Pancreas (tissue), 10 donors: Measurements from ENCODE around the gene PEX26. TPM values are rescaled to one million over a fixed set of nuclear protein-coding genes. Genes with fewer than 3 reads are reported as not detected.
A peak's percentile ranks its signal among the peaks of the same experiment; 100 is the strongest.
"Not testable (repeated sequence)": the region's sequence is repeated elsewhere in the genome, so short reads cannot be mapped to it uniquely, and the experiment has no call there.

ENCODE experiments used
- ATAC-seq, 4 donors: fragments of 200-7000 bp; cut with Tn5 transposase; one replicate each; pipeline versions ENCODE4 v1.8.0 to v1.9.1; 2020; ENCODE audit warnings: mild to moderate bottlenecking in 4 of 4, moderate library complexity in 4 of 4
- DNase-seq, 6 donors: peaks; one replicate each; pipeline ENCODE4 v3.0.0-alpha.2; 2020
- FAIRE-seq: peaks from 2 replicates; lab custom pipeline; 2012; peaks lifted over from hg19 to GRCh38; lab: Jason Lieb, UNC
- H3K27ac ChIP-seq, 4 donors: fragments of 200-600 bp; sonication (generic); 1 replicate in 3 of 4; 2 replicates in 1 of 4; pipeline versions ENCODE4 v1.5.0 to v1.8.0; 2020
- H3K27me3 ChIP-seq, 4 donors: fragments of 200-600 bp; one replicate each; pipeline ENCODE4 v1.8.0; 2021
- H3K36me3 ChIP-seq, 3 donors: fragments of 200-600 bp; sonication (generic) in 1 of 3; one replicate each; pipeline versions ENCODE4 v1.5.0 to v1.8.0; 2020 to 2021
- H3K4me1 ChIP-seq, 3 donors: fragments of 200-600 bp; one replicate each; pipeline ENCODE4 v1.8.0; 2021
- H3K4me3 ChIP-seq, 4 donors: fragments of 200-600 bp; sonication (generic) in 2 of 4; one replicate each; pipeline versions ENCODE4 v1.5.0 to v1.8.0; 2020 to 2021
- H3K9me3 ChIP-seq, 4 donors: fragments of 200-600 bp; one replicate each; pipeline ENCODE4 v1.8.0; 2021
- CTCF ChIP-seq, 4 donors: fragments of 200-600 bp; sonication (generic) in 3 of 4; IDR thresholded peaks; one replicate each; pipeline versions ENCODE4 v1.5.0 to v1.8.0; 2021; ENCODE audit warnings: antibody characterized with exemption in 4 of 4
- whole genome bisulfite sequencing, 2 donors: extraction: QIAGEN DNeasy Blood & Tissue Kit; methylation state at CpG; one replicate each; pipeline ENCODE4 v1.1.7; 2013; 5-methylcytosine and 5-hydroxymethylcytosine counted together
- intact Hi-C, 3 donors: fragments of 100-400 bp; cut with DNase I; formaldehyde crosslinking; loops; one replicate each; pipeline versions ENCODE4 v1.11.1 to v1.14.2; 2022
- polyA plus RNA-seq, 2 donors: library from polyadenylated mRNA; stranded (reverse); fragments of 200-250 nt; gene quantifications; one replicate each; pipeline ENCODE4 v1.2.3, GENCODE V29; 2013
- total RNA-seq, 6 donors: library from RNA; stranded (reverse); fragmentation: NEBNext Ultra II Directional in 4 of 6; extraction: Animal tissue kit (Norgen Biotek cat#: 25700) in 4 of 6; gene quantifications; one replicate each; pipeline versions ENCODE4 v1.2.1 to v1.2.4, GENCODE V29; 2021 to 2023
- donor health status: healthy with polysubstance abuse.
- donor health status: DM: no; HTN: no; CAD: no; lungs with moderate emphysema.
- donor health status: DM: no; HTN: no; CAD: no.
- donor health status: control.
- donor health status: control.
- donor health status: Bipolar disorder and iron deficiency.
- donor health status: DM: yes; HTN: yes; CAD: no.
- donor health status: DM: no; HTN: no; CAD: no.
- donor health status: DM: no; HTN: no; CAD: no.
- donor health status: DM: yes; HTN: yes; CAD: no.

The PEX26 gene
- total and polyA plus RNA-seq, 8 donors = 9.3 to 26.5 (median 14.3) TPM

GRCh38 chr22:18063306-18063705, 14.5 kb upstream of the PEX26 start:
- no peak for FAIRE-seq
- no peak overlapping the region for H3K4me3 ChIP-seq
- no peaks in the 10 kb centered on the region for H3K27me3 ChIP-seq
- no peaks in the 10 kb centered on the region for H3K9me3 ChIP-seq
- peak overlapping the region in 1 of 4 donors; percentile 15 for H3K27ac ChIP-seq
- peaks cover 4 to 17% (median 8%) of the 10 kb centered on the region in 3 donors for H3K4me1 ChIP-seq
- intact Hi-C loops = no loop called here
- no peak for ATAC-seq
- no peak for TF ChIP-seq CTCF (IDR thresholded peaks at IDR 0.05)
- H3K36me3 ChIP-seq = no peaks in the 10 kb centered on the region
- 87 to 91% methylated on average over 7 of the region's 7 CpGs for WGBS, 2 donors
- DNase-seq = peak in 1 of 6 donors; percentile 28

- H3K9me3 ChIP-seq, intact Hi-C loops, H3K27ac ChIP-seq, FAIRE-seq, H3K36me3 ChIP-seq, H3K4me3 ChIP-seq, ATAC-seq, H3K27me3 ChIP-seq: not testable (repeated sequence)
- WGBS, 2 donors = 81 to 84% methylated on average over 6 of the region's 6 CpGs
- peak in 1 of 6 donors; percentile 21 for DNase-seq
- peaks cover 4 to 16% (median 8%) of the 10 kb centered on the region in 3 donors for H3K4me1 ChIP-seq
Observed at GRCh38 chr22:18063715-18064114, 14.1 kb upstream of the PEX26 start.

GRCh38 chr22:18064636-18065035, 13.2 kb upstream of the PEX26 start:
- intact Hi-C loops = no loop called here
- Histone ChIP-seq H3K9me3 (no peaks in the 10 kb centered on the region), H3K4me3 (no peak overlapping the region), H3K27me3 (no peaks in the 10 kb centered on the region), H3K4me1 (peaks cover 4 to 16% (median 8%) of the 10 kb centered on the region in 3 donors), H3K36me3 (no peaks in the 10 kb centered on the region), H3K27ac (no peak overlapping the region)
- DNase-seq = peak in 1 of 6 donors; percentile 7
- FAIRE-seq = no peak
- WGBS, 2 donors = 79 to 92% methylated on average over 7 of the region's 7 CpGs
- ATAC-seq = no peak
- TF ChIP-seq CTCF (IDR thresholded peaks at IDR 0.05) = no peak

GRCh38 chr22:18065256-18065655, 12.5 kb upstream of the PEX26 start:
- Histone ChIP-seq H3K4me3 (no peak overlapping the region), H3K27me3 (no peaks in the 10 kb centered on the region), H3K4me1 (peaks cover 4 to 16% (median 8%) of the 10 kb centered on the region in 3 donors), H3K36me3 (no peaks in the 10 kb centered on the region), H3K9me3 (no peaks in the 10 kb centered on the region), H3K27ac (no peak overlapping the region)
- FAIRE-seq (no peak), ATAC-seq (no peak), DNase-seq (peak in 1 of 6 donors; percentile 43)
- intact Hi-C loops = no loop called here
- no peak for TF ChIP-seq CTCF (IDR thresholded peaks at IDR 0.05)
- WGBS, 2 donors = 61 to 67% methylated on average over 9 of the region's 9 CpGs

GRCh38 chr22:18066181-18066859, 11.5 kb upstream of the PEX26 start:
- 58 to 61% methylated on average over 12 of the region's 12 CpGs for WGBS, 2 donors
- Histone ChIP-seq H3K36me3 (no peaks in the 10 kb centered on the region), H3K27me3 (no peaks in the 10 kb centered on the region), H3K4me3 (no peak overlapping the region), H3K9me3 (no peaks in the 10 kb centered on the region), H3K4me1 (peaks cover 0 to 7% (median under 1%) of the 10 kb centered on the region in 3 donors), H3K27ac (no peak overlapping the region)
- TF ChIP-seq CTCF (IDR thresholded peaks at IDR 0.05) = no peak
- DNase-seq (peak in 1 of 6 donors; percentile 39), FAIRE-seq (no peak), ATAC-seq (no peak)
- intact Hi-C loops = no loop called here
